ENCODE measurements around the gene CFAP99. TPM values are rescaled to one million over a fixed set of nuclear protein-coding genes. Genes with fewer than 3 reads are reported as not detected.

The CFAP99 gene
- total and polyA plus RNA-seq, 2 of the 4 experiments (the other 2 are of a cell fraction), result not detected

GRCh38 chr4:2385516-2385915 is 33.2 kb upstream of the CFAP99 start:
- H4K91ac ChIP-seq (ENCODE audit: insufficient read depth, low read depth, low read length), result no peak overlapping the region
- CTCF ChIA-PET, result interaction anchor here (0.6 kb wide), 1 partner anchor 9 kb away, joined by 7 read pairs; no protein-coding TSS in a partner anchor

More at GRCh38 chr4:2385516-2385915, 33.2 kb upstream of the CFAP99 start:
- no peak overlapping the region for H3K27ac ChIP-seq (ENCODE audit: insufficient read depth, low read length)
- H3K4ac ChIP-seq (ENCODE audit: low read depth, low read length), result no peak overlapping the region
- WGBS, 2 experiments (ENCODE audit: extremely low coverage in 2 of 2, insufficient read length in 1 of 2), result 79% methylated on average over 5 of the region's 8 CpGs; no CpG with 5 or more reads in 1 of the 2 experiments
- in situ Hi-C loops (cut with MboI; ENCODE audit: low sequenced_read_pairs), result no loop called here
- H3K18ac ChIP-seq (ENCODE audit: low read depth, low read length), result no peak overlapping the region
- ATAC-seq (ENCODE audit: low read depth) (no peak), DNase-seq (no peak)
- no peak overlapping the region for H2BK15ac ChIP-seq (ENCODE audit: low read depth, low read length)
- H3K4me2 ChIP-seq (ENCODE audit: low read depth, low read length), result no peak overlapping the region
- no peak overlapping the region for H3K9ac ChIP-seq (ENCODE audit: low read depth, low read length)
- no peaks in the 10 kb centered on the region for H3K9me1 ChIP-seq (ENCODE audit: insufficient read depth, low read length)
- H3K36me3 ChIP-seq (ENCODE audit: control insufficient read depth, insufficient read depth, low read length), result no peaks in the 10 kb centered on the region
- H3K4me1 ChIP-seq (ENCODE audit: control insufficient read depth, insufficient read depth, low read length), result no peaks in the 10 kb centered on the region
- no peaks in the 10 kb centered on the region for H3K79me1 ChIP-seq (ENCODE audit: low read depth in 1 of 2, low read length in 2 of 2)
- H3K27me3 ChIP-seq (ENCODE audit: control insufficient read depth, insufficient read depth, low read length), result peaks cover 54% of the 10 kb centered on the region
- no peak overlapping the region for H2AK5ac ChIP-seq (ENCODE audit: low read depth, low read length)
- POLR2A ChIA-PET (ENCODE audit: unreplicated experiment), result no interaction called here
- intact Hi-C loops (cut with micrococcal nuclease), result no loop called here
- H3K14ac ChIP-seq (replicated peaks; ENCODE audit: low read depth, low read length), result no peak overlapping the region
- no peak overlapping the region for H2BK120ac ChIP-seq (ENCODE audit: low read depth, low read length)
- H3K9me3 ChIP-seq (ENCODE audit: control insufficient read depth, insufficient read depth, low read length), result 0 out of 2 replicates have a peak, but pooled peaks cover 2% of the 10 kb centered on the region
- TF ChIP-seq ELK1 (IDR thresholded peaks at IDR 0.05; ENCODE audit: borderline replicate concordance, low read depth, low read length) (no peak), NFE2L2 (IDR thresholded peaks at IDR 0.05; ENCODE audit: low read depth, low read length) (no peak), SMC3 (IDR thresholded peaks at IDR 0.05; ENCODE audit: low read depth, low read length) (no peak), USF2 (IDR thresholded peaks at IDR 0.05; ENCODE audit: low read depth, low read length) (no peak), MAZ (IDR thresholded peaks at IDR 0.05; ENCODE audit: borderline replicate concordance, low read depth, low read length) (no peak), RCOR1 (IDR thresholded peaks at IDR 0.05; ENCODE audit: insufficient replicate concordance, low read length) (no peak), BHLHE40 (IDR thresholded peaks at IDR 0.05; ENCODE audit: low read depth, low read length) (no peak)
- TF ChIP-seq, protein P1, sequence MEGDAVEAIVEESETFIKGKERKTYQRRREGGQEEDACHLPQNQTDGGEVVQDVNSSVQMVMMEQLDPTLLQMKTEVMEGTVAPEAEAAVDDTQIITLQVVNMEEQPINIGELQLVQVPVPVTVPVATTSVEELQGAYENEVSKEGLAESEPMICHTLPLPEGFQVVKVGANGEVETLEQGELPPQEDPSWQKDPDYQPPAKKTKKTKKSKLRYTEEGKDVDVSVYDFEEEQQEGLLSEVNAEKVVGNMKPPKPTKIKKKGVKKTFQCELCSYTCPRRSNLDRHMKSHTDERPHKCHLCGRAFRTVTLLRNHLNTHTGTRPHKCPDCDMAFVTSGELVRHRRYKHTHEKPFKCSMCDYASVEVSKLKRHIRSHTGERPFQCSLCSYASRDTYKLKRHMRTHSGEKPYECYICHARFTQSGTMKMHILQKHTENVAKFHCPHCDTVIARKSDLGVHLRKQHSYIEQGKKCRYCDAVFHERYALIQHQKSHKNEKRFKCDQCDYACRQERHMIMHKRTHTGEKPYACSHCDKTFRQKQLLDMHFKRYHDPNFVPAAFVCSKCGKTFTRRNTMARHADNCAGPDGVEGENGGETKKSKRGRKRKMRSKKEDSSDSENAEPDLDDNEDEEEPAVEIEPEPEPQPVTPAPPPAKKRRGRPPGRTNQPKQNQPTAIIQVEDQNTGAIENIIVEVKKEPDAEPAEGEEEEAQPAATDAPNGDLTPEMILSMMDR (conservative IDR thresholded peaks at IDR 0.05; ENCODE audit: low read depth, low read length), result no peak
- no peak overlapping the region for H3K56ac ChIP-seq (ENCODE audit: extremely low read depth, insufficient read depth, low read length)
- dilution Hi-C loops (cut with HindIII; ENCODE audit: low sequenced_read_pairs, unreplicated experiment), result no loop called here
- no peak overlapping the region for H2BK5ac ChIP-seq (ENCODE audit: low read depth, low read length, poor library complexity, severe bottlenecking)
- H3K23ac ChIP-seq (ENCODE audit: low read depth, low read length), result no peak overlapping the region
- BruUV-seq (replicated peaks), result no TSS peak
- no peaks in the 10 kb centered on the region for H4K20me1 ChIP-seq (ENCODE audit: insufficient read depth, low read length)
- no peak overlapping the region for H2AK9ac ChIP-seq (replicated peaks; ENCODE audit: low read depth, low read length, poor library complexity)
- no peak overlapping the region for H2BK20ac ChIP-seq (ENCODE audit: low read depth, low read length)
- H4K8ac ChIP-seq (ENCODE audit: low read depth in 2 of 2, low read length in 2 of 2), result no peak overlapping the region
- H2AFZ ChIP-seq (replicated peaks; ENCODE audit: low read length, poor library complexity), result no peak overlapping the region
- H4K5ac ChIP-seq (ENCODE audit: low read depth, low read length), result no peak overlapping the region
- H3K4me3 ChIP-seq (ENCODE audit: insufficient read depth, low read depth, low read length), result no peak overlapping the region

Measured in IMR-90 (cell line).